Measurements from ENCODE around the gene AGO3. TPM values are rescaled to one million over a fixed set of nuclear protein-coding genes. Genes with fewer than 3 reads are reported as not detected.

Gene AGO3
- total RNA-seq, 2 experiments from 2014 or later = 31.3 to 34.5 TPM

DNA sequence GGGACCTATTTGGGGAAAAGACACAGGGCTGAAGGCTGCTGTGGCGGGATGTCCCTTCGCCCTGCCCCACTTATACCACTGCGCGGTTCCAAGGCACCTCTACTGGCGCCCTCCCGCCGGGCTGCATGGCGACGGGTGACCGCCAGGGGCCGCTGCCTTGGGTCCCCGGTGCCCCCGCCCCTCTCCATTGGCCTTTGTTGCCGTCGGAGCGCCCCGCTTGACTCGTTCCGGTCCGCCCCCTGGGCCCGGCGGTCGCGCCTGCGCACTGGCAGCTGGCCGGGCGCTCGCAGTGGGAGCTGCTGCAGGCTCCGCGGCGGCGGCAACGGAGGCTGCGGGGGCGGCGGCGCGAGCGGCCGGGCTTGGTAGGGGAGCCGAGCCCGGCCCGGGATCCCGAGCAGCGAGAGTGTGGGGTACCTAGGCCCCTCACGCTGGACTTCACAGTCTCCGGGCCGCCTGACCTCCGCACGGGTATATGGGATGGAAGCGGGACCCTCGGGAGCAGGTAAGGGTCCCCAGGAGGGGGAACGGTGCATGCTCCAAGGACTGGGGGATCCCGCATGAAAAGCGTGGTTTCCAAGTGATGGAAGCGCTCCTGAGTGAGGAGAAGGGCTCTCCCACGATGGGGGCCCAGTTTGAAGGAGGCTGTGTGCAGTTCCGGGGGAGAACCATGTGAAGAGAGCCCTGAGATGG lies 47.8 kb upstream of the AGO3 start, which contains the start of gene AGO1:
Gene AGO1 (plus strand): TSS at position 265 of the 690 bp plus-strand sequence. CDS start 213 bp downstream, at position 478.
- DNase-seq (peak; percentile 94 to 98 (median 97)), ATAC-seq (ENCODE audit: poor library complexity) (peak; percentile 98)
- H3K4me1 Mint-ChIP-seq (ENCODE audit: low read depth) = peaks cover 57% of the 10 kb centered on the region
- Histone ChIP-seq H3K4me1 (ENCODE audit: insufficient read depth, low read length) (peaks cover 39% of the 10 kb centered on the region), H3K4me3 (ENCODE audit: low read length) (peak within 1 kb of the TSS; percentile 100), H3K27me3 (ENCODE audit: control insufficient read depth in 1 of 2, insufficient read depth in 2 of 2, low read length in 2 of 2) (no peaks in the 10 kb centered on the region), H3K36me3 (ENCODE audit: insufficient read depth, low read length) (peaks cover under 1% of the 10 kb centered on the region), H3K27ac (ENCODE audit: low read depth in 1 of 2, low read length in 2 of 2) (peak within 1 kb of the TSS; percentile 41 to 55), H3K9me3 (ENCODE audit: control insufficient read depth in 1 of 2, insufficient read depth in 1 of 2, low read length in 2 of 2) (no peaks in the 10 kb centered on the region)
- peak within 1 kb of the TSS; percentile 95 for H3K4me3 Mint-ChIP-seq
- peak within 1 kb of the TSS; percentile 69 for H3K27ac Mint-ChIP-seq
- no peaks in the 10 kb centered on the region for H3K27me3 Mint-ChIP-seq
- ChIA-PET CTCF (interaction anchor here (0.6 to 1.6 kb wide), 11 partner anchors 8 to 279 kb away, joined by 3 to 7 read pairs (median 3); partner anchors contain the start of gene AGO3), POLR2A (interaction anchor here (1.2 to 4.2 kb wide), 2 partner anchors 9 to 47 kb away, joined by 5 to 23 read pairs; partner anchors contain the start of gene AGO3)
- intact Hi-C loops (cut with DNase I, micrococcal nuclease) = loop anchor here (1.0 to 2.0 kb wide), 3 partner anchors 48 to 206 kb away; partner anchors contain the start of genes ADPRS (in 1 of the 2) and AGO3 (in 1 of the 2)
- no peaks in the 10 kb centered on the region for H3K36me3 Mint-ChIP-seq (ENCODE audit: low read depth)
- TF ChIP-seq CTCF (IDR thresholded peaks at IDR 0.05) = peak; percentile 90
- no peaks in the 10 kb centered on the region for H3K9me3 Mint-ChIP-seq

- TF ChIP-seq CTCF (IDR thresholded peaks at IDR 0.05) = no peak
- no peaks in the 10 kb centered on the region for H3K9me3 Mint-ChIP-seq
- H3K9me3 ChIP-seq (ENCODE audit: control insufficient read depth in 1 of 2, insufficient read depth in 1 of 2, low read length in 2 of 2) = no peaks in the 10 kb centered on the region
- peak overlapping the region; percentile 51 for H3K27ac Mint-ChIP-seq
- no peaks in the 10 kb centered on the region for H3K27me3 ChIP-seq (ENCODE audit: control insufficient read depth in 1 of 2, insufficient read depth in 2 of 2, low read length in 2 of 2)
- peaks cover 39% of the 10 kb centered on the region for H3K4me1 ChIP-seq (ENCODE audit: insufficient read depth, low read length)
- DNase-seq (peak; percentile 6 to 79 (median 24)), ATAC-seq (ENCODE audit: poor library complexity) (no peak)
- H3K27me3 Mint-ChIP-seq = no peaks in the 10 kb centered on the region
- POLR2A ChIA-PET = interaction anchor here (1.2 to 4.2 kb wide), 2 partner anchors 8 to 47 kb away, joined by 5 to 23 read pairs; partner anchors contain the start of gene AGO3
- peaks cover 6% of the 10 kb centered on the region for H3K36me3 ChIP-seq (ENCODE audit: insufficient read depth, low read length)
- peaks cover 57% of the 10 kb centered on the region for H3K4me1 Mint-ChIP-seq (ENCODE audit: low read depth)
- peaks cover 5% of the 10 kb centered on the region for H3K36me3 Mint-ChIP-seq (ENCODE audit: low read depth)
- peak overlapping the region; percentile 95 for H3K4me3 Mint-ChIP-seq
- peak overlapping the region in 1 of 2 donors; percentile 55 for H3K27ac ChIP-seq (ENCODE audit: low read depth in 1 of 2, low read length in 2 of 2)
- intact Hi-C loops (cut with DNase I, micrococcal nuclease) = loop anchor here (1.0 to 2.0 kb wide), 3 partner anchors 48 to 205 kb away; partner anchors contain the start of genes ADPRS (in 1 of the 2) and AGO3 (in 1 of the 2)
- CTCF ChIA-PET = interaction anchor here (0.6 to 1.6 kb wide), 11 partner anchors 8 to 279 kb away, joined by 3 to 7 read pairs (median 3); partner anchors contain the start of gene AGO3
- H3K4me3 ChIP-seq (ENCODE audit: low read length) = peak overlapping the region; percentile 100
Observed at GRCh38 chr1:35883635-35884101, 47.2 kb upstream of the AGO3 start.

DNA sequence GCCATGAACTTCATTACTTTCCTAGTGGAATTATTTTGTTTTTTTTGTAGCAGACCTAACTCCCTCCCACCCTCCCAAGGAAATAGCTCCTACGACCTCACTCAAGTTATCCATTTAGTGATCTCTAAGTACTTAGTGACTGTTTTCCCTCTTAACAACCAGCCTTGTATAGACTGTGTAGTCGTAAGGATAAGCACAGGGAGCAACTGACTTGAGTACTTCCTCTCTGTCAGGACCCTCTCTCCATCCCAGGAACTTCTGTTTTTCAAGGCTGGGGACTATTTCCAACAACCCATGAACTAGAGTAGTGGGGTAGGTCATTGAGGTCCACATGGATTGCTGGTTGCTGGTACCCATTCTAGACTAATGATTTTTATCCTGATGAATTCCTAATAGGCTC lies 46.0 kb upstream of the AGO3 start:
- H3K4me1 Mint-ChIP-seq (ENCODE audit: low read depth) = peaks cover 57% of the 10 kb centered on the region
- H3K27ac Mint-ChIP-seq = peak overlapping the region; percentile 69
- intact Hi-C loops (cut with DNase I, micrococcal nuclease) = no loop called here
- Histone ChIP-seq H3K4me1 (ENCODE audit: insufficient read depth, low read length) (peaks cover 39% of the 10 kb centered on the region), H3K27me3 (ENCODE audit: control insufficient read depth in 1 of 2, insufficient read depth in 2 of 2, low read length in 2 of 2) (no peaks in the 10 kb centered on the region), H3K36me3 (ENCODE audit: insufficient read depth, low read length) (peaks cover 11% of the 10 kb centered on the region), H3K27ac (ENCODE audit: low read depth in 1 of 2, low read length in 2 of 2) (no peak overlapping the region), H3K4me3 (ENCODE audit: low read length) (no peak overlapping the region), H3K9me3 (ENCODE audit: control insufficient read depth in 1 of 2, insufficient read depth in 1 of 2, low read length in 2 of 2) (no peaks in the 10 kb centered on the region)
- ATAC-seq (ENCODE audit: poor library complexity) (no peak), DNase-seq (no peak)
- H3K4me3 Mint-ChIP-seq = peak overlapping the region; percentile 84
- ChIA-PET POLR2A (no interaction called here), CTCF (no interaction called here)
- peaks cover 14% of the 10 kb centered on the region for H3K36me3 Mint-ChIP-seq (ENCODE audit: low read depth)
- TF ChIP-seq CTCF (IDR thresholded peaks at IDR 0.05) = no peak
- no peaks in the 10 kb centered on the region for H3K9me3 Mint-ChIP-seq
- no peaks in the 10 kb centered on the region for H3K27me3 Mint-ChIP-seq

Data from CD4-positive, alpha-beta T cell (primary cell).